ENCODE measurements around the gene ITGA2B.
"Not testable (repeated sequence)": the region's sequence is repeated elsewhere in the genome, so short reads cannot be mapped to it uniquely, and the experiment has no call there.

Gene ITGA2B

GRCh38 chr17:44329516-44329915 lies 59.9 kb downstream of the ITGA2B start:
- DNase-seq: not testable (repeated sequence)

GRCh38 chr17:44327715-44328449 lies 61.6 kb downstream of the ITGA2B start:
- no peak for DNase-seq

GRCh38 chr17:44326861-44327444 lies 62.5 kb downstream of the ITGA2B start:
- DNase-seq: peak; percentile 93

GRCh38 chr17:44324571-44325275 lies 64.7 kb downstream of the ITGA2B start, which contains the start of gene SLC25A39:
SLC25A39 (minus strand) TSS chr17:44324823; CDS start chr17:44323562, 1,261 bp downstream.
- DNase-seq: peak; percentile 96

- DNase-seq: no peak
These were observed 65.3 kb downstream of the ITGA2B start for GRCh38 chr17:44324092-44324570.

DNA sequence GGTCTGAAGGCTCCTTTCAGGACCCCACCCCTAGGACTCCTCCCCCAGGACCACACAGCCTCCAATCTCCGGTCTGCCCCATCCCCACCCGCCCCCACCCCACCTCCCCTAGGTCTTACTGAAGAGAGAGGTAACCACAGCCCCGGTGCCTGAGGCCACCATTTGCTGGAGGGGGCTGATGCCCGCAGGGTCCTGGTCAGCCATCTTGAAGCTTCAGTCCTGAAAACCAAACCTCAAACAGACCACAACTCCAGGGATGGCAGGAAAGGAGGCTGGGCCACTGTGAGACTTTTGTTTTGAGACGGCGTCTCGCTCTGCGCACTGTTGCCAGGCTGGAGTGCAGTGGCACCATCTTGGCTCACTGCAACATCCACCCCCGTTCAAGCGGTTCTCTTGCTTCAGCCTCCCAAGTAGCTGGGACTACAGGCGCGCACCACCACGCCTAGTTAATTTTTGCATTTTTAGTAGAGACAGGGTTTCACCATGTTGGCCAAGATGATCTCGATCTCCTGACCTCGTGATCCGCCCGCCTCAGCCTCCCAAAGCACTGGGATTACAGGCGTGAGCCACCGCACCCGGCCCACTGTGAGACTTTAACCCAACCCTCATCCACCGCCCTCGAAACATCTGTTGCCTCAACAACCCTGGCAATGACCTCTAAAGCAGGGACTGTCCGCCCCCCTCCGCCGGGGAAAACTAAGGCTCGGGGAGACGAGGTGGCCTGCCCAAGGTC lies 65.9 kb downstream of the ITGA2B start:
- no peak for DNase-seq

GRCh38 chr17:44322236-44322895 lies 67.1 kb downstream of the ITGA2B start:
- no peak for DNase-seq

All from stimulated activated CD8-positive, alpha-beta memory T cell treated with anti-CD3 and anti-CD28 coated beads, Interleukin-4, amount 100 ng/mL, for 48 hours (primary cell).